GM10847 (cell line): Measurements from ENCODE around the gene WSB1.

Source experiments
- POLR2A ChIP-seq: IDR thresholded peaks from 2 replicates; pipeline ENCODE4 v1.6.1; 2011; ENCODE audit not compliant: insufficient read length; ENCODE audit errors: extremely low read depth

WSB1 gene

GRCh38 chr17:27296428-27296979 is 2.6 kb downstream of the WSB1 start:
- TF ChIP-seq POLR2A: no peak

- TF ChIP-seq POLR2A: no peak
These were observed 5.6 kb downstream of the WSB1 start for GRCh38 chr17:27299384-27300049.

- no peak for TF ChIP-seq POLR2A
These were observed 9.8 kb downstream of the WSB1 start for GRCh38 chr17:27303734-27304133.

- no peak for TF ChIP-seq POLR2A
These were observed 12.4 kb downstream of the WSB1 start for GRCh38 chr17:27306276-27306835.

- TF ChIP-seq POLR2A: no peak
These were observed 16.7 kb downstream of the WSB1 start for GRCh38 chr17:27310565-27311110.

GRCh38 chr17:27313301-27313700 is 19.4 kb downstream of the WSB1 start:
- TF ChIP-seq POLR2A: no peak

GRCh38 chr17:27315322-27315721 is 21.4 kb downstream of the WSB1 start:
- TF ChIP-seq POLR2A: no peak

- TF ChIP-seq POLR2A: no peak
These were observed 22.0 kb downstream of the WSB1 start for GRCh38 chr17:27315796-27316465.

- TF ChIP-seq POLR2A: no peak
These were observed 24.3 kb downstream of the WSB1 start for GRCh38 chr17:27318228-27318627.

- TF ChIP-seq POLR2A: no peak
These were observed 24.7 kb downstream of the WSB1 start for GRCh38 chr17:27318633-27319032.

- TF ChIP-seq POLR2A: no peak
These were observed 25.8 kb downstream of the WSB1 start for GRCh38 chr17:27319541-27320221.

- TF ChIP-seq POLR2A: no peak
These were observed 26.3 kb downstream of the WSB1 start for GRCh38 chr17:27320222-27320560.

- TF ChIP-seq POLR2A: no peak
These were observed 27.5 kb downstream of the WSB1 start for GRCh38 chr17:27321372-27321771.

- no peak for TF ChIP-seq POLR2A
These were observed 28.1 kb downstream of the WSB1 start for GRCh38 chr17:27322026-27322425.

- no peak for TF ChIP-seq POLR2A
These were observed 29.0 kb downstream of the WSB1 start for GRCh38 chr17:27322690-27323508.
